PC-3 (cell line): ENCODE results near the gene GRM1.

Experiments
- CTCF ChIP-seq: fragments of 300-600 bp; sonication (generic); conservative IDR thresholded peaks from 2 replicates; pipeline ENCODE4 v1.5.1; 2017; ENCODE audit warnings: antibody characterized with exemption, low read depth, mild to moderate bottlenecking, low read length
- EZH2 ChIP-seq: fragments of 300-600 bp; sonication (generic); IDR thresholded peaks from one replicate; pipeline ENCODE4 v1.6.1; 2017; ENCODE audit warnings: antibody characterized with exemption, mild to moderate bottlenecking, low read length; ENCODE audit not compliant: unreplicated experiment
- EZH2phosphoT487 ChIP-seq: fragments of 300-600 bp; sonication (generic); IDR thresholded peaks from 2 replicates; pipeline ENCODE4 v1.6.1; 2018; ENCODE audit warnings: mild to moderate bottlenecking, antibody characterized with exemption, low read length, borderline replicate concordance

DNA sequence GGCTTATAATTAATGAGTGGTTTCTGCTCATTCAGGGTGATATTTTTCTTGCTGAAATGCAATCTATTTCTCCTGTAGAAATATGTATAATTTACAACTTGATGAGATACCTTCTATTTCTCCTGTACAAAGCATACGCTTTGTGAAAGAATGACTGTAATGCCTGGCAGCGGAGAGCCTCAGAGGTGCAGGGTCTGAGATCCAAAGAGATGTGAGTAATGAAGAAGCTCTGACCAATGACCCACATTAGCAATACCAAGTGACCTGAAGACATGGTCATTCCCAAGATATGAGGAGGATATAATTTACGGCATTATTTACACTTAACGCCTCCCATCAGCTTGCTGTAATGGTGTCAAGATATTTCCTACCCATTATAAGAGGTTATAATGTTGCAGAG lies 416.4 kb downstream of the GRM1 start:
- no peak for TF ChIP-seq CTCF
- no peak for TF ChIP-seq EZH2phosphoT487
- TF ChIP-seq EZH2 = no peak
